GM12874 (cell line): ENCODE data around the gene CDK15.

Experiments used
- CTCF ChIP-seq: IDR thresholded peaks from 2 replicates; pipeline ENCODE4 v1.5.1; 2011; ENCODE audit warnings: low read depth, mild to moderate bottlenecking, control low read depth, low read length, moderate library complexity; ENCODE audit not compliant: insufficient read depth

CDK15 gene

GRCh38 chr2:201859949-201860348 lies 53.6 kb downstream of the CDK15 start:
- TF ChIP-seq CTCF = no peak

GRCh38 chr2:201860636-201861066 lies 54.3 kb downstream of the CDK15 start:
- TF ChIP-seq CTCF = peak; percentile 75

GRCh38 chr2:201862843-201863242 lies 56.5 kb downstream of the CDK15 start:
- TF ChIP-seq CTCF = no peak

GRCh38 chr2:201866643-201867473 lies 60.5 kb downstream of the CDK15 start:
- no peak for TF ChIP-seq CTCF

- no peak for TF ChIP-seq CTCF
Measured at GRCh38 chr2:201871471-201871870, 65.1 kb downstream of the CDK15 start.

- TF ChIP-seq CTCF = no peak
Measured at GRCh38 chr2:201872591-201872990, 66.3 kb downstream of the CDK15 start.

- TF ChIP-seq CTCF = no peak
Measured at GRCh38 chr2:201879996-201880395, 73.7 kb downstream of the CDK15 start.

- no peak for TF ChIP-seq CTCF
Measured at GRCh38 chr2:201880579-201880978, 74.2 kb downstream of the CDK15 start.
